Epidermal melanocyte (primary cell): ENCODE measurements around the gene TMEM132E.

Experiments used
- DNase-seq: peaks from one replicate; pipeline ENCODE4 v3.0.0; 2011; ENCODE audit warnings: low spot score; ENCODE audit not compliant: insufficient read length

Gene TMEM132E

DNA sequence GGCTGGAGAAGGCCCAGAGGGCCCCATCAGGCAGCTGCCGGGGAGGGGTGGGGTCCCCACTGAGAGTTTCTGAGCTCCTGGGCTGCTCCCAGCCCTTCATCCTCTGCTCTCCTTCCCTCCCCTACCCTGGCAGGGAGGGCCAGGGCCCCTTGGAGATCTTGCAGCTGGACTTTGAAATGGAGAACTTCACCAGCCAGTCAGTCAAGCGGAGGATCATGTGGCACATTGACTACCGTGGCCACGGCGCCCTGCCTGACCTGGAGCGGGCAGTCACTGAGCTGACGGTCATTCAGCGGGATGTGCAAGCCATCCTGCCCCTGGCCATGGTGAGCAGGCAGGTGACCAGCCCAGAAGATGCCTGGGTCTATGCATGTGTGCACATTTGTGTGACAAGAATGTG is 49.5 kb downstream of the TMEM132E start:
- DNase-seq = no peak

DNA sequence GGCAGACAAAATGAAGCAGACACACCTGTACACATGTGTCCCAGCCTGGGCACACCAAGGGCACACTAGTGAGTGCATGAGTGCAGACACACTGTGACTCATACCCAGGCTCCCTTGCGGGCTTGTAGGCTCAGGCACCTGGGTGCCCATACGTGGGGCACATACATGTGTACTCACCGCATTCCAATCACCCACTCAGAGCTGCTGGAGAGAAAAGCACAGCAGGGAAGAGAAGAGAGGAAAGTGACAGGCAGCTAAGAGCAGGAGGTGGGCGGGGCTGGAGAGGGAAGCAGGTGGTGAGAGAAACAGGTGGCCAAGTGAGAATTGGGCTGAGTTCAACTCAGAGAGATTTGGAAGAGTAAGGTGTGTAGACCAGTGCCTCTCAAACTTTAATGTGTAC is 54.0 kb downstream of the TMEM132E start:
- no peak for DNase-seq

DNA sequence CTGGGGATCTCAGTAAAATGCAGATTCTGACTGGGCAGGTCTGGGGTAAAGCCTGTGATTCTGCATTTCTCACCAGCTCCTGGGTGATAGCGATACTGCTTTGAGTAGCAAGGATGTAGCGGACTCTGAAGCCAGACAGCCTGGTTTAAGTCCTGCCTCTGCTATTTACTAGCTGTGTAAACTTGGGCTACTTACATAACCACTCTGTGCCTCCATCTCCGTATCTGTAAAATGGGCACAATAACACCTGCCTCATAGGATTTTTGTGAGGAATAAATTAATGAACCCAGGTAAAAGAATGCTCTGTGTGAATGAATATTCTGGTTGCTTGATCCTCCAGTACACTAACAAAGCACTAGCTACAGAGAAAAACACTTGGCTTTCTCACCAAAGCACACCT is 54.4 kb downstream of the TMEM132E start:
- no peak for DNase-seq

DNA sequence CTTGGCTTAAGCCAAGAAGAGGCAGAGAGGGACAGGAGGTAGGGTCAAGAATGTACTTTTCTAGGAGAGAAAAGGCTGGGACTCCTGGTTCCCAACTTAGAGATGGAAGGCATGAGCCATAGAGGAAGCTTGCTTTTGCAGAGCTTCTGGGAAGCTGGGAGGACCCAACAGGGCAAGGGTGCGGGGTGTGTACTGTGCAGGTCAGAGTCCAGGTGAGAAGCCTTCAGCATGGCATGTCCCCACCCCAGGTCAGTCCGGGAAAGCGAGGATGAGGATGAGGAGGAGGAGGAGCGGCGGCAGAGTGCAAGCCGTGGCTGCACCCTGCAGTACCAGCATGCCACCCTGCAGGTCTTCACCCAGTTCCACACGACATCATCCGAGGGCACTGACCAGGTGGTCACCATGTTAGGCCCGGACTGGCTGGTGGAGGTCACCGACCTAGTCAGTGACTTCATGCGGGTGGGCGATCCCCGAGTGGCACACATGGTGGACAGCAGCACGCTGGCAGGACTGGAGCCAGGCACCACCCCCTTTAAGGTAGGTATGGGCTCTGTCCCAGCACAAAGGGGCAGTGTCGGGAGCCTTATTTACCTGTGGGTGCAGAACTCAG is 55.3 kb downstream of the TMEM132E start:
- no peak for DNase-seq

DNA sequence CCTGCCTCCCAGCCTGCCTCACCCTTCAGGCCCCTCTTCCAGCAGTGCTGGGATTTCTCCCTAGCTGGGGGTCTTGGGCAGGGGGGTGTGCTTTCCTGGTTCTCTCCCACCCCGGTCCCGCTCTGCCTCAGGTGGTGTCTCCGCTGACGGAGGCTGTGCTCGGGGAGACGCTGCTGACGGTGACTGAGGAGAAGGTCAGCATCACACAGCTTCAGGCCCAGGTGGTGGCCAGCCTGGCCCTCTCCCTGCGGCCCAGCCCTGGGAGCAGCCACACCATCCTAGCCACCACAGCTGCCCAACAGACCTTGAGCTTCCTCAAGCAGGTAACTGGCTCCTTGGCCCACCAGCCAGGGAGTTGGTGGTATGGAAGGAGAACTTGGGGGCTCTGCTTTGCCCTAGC is 56.5 kb downstream of the TMEM132E start:
- DNase-seq = no peak

DNA sequence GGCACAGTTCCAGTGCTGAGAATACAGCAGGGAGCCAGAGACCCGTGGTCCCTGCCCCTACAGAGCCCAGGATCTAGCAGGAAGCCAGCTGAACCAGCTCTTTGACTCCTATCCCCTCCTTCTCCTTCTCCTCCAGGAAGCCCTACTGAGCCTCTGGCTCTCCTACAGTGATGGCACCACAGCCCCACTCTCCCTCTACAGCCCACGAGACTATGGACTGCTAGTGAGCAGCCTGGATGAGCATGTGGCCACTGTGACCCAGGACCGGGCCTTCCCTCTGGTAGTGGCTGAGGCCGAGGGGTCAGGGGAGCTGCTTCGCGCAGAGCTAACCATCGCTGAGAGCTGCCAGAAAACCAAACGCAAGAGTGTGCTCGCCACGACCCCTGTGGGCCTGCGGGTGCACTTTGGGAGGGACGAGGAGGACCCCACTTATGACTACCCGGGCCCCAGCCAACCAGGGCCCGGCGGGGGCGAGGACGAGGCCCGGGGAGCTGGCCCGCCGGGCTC is 57.7 kb downstream of the TMEM132E start:
- no peak for DNase-seq

DNA sequence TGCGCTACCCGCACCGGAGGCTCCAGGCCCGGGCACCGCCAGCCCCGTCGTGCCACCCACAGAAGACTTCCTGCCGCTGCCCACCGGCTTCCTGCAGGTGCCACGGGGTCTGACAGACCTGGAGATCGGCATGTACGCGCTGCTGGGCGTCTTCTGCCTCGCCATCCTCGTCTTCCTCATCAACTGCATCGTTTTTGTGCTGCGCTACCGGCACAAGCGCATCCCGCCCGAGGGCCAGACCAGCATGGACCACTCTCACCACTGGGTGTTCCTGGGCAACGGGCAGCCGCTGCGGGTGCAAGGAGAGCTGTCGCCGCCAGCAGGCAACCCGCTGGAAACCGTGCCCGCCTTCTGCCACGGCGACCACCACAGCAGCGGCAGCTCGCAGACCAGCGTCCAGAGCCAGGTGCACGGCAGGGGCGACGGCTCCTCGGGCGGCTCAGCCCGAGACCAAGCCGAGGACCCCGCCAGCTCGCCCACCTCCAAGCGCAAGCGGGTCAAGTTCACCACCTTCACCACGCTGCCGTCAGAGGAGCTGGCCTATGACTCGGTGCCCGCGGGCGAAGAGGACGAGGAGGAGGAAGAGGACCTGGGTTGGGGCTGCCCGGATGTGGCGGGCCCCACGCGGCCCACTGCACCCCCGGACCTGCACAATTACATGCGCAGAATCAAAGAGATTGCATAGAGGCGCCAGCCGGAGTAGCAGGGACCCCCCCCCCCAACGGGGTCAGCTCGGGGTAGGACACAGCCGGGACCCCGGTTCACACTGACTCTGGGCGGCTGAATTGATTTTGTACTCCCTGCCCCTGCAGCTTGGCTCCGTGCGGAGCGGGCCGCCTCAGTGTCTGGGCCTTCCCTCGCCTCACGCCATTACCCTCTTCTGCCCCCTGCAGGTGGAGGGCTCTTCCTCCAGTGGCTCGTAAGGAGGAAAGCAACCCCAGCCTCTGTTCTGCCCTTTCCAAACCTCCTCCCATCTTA is 58.5 kb downstream of the TMEM132E start:
- peak; percentile 64 for DNase-seq

DNA sequence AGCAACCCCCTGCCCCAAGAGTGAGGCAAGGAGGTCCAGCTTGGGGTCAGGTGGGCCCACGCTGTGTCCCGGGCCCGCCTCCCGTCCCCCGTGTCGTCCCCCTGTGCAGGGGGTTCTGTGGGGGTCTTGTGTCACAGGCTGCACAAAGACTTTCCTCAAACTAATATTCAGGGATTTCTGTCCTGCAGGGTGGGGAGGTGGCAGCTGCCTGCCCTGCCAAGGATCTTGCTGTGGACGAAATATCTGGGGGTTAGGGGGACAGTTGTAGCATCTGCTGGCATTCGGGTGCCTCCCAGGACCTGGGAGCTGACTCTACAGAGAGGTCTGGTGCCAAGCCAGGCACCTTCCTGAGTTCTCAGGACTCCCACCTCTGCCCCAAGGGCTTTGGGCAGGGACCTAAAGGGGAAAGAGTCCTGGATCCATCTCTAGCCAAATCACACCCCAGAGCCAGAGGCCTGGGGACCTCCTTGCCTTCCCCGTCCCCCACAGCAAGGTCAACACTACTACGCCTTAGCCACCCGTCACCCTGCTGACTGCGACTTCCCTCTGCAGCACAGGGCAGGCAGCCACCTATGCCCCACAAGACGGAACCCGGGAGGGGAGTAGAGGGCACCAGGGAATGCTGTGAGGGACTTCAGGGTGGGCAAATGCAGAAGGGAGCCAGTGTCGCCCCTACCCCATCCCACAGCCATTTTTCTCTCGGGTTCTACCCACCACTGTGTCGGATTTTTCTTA is 59.3 kb downstream of the TMEM132E start:
- DNase-seq = no peak

DNA sequence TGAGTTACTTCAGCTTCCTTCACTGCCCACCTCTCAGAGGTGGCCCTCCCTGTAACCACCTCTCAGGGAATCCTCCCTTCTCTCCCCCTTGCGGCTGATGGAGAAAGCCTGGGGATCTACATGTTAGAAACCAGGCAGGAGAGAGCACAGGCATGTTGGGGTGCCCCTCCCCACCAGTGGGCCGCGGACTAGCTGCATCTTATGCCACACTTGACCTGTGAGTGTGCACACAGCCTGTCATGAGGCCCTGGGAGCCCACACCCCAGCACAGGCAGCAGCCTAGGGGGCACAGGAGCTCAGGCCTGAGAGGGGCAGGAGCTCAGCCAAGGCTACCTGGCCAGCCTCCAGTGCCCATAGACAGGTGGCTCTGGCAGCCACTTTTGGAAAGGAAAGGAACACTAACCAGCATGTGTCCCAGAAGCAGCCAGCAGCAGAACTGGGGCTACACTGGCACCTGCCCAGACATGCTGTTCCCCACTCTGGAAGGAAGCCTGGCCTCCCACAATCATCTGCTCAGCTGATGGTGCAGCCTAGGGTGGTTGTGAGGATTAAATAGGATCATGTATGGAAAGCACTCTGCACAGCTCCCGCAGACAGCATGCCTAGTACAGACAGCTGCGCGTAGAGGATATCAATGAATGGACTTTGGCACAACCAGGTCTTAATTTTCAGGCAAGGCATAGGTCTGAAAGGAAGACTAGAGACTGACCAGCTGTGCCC is 60.5 kb downstream of the TMEM132E start:
- DNase-seq = no peak

DNA sequence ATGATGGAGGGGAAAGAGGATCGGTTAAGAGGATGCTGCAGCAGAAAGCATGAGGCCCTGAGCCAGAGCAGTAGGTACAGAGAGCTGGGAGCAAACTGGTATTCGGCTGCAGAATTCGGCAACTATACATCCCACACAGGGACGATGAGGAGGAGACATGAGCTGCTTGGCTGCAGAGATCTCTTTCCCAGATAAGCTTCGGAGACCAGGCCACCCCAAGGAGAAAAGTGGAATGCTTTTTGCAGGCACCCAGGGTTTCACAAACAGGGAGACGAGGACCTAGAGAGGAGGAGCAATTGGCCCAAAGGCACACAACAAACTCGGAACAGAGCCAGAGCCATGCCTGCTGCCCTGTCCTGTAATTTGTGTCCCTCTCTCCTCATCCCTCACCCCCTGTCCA is 62.0 kb downstream of the TMEM132E start:
- DNase-seq = no peak

DNA sequence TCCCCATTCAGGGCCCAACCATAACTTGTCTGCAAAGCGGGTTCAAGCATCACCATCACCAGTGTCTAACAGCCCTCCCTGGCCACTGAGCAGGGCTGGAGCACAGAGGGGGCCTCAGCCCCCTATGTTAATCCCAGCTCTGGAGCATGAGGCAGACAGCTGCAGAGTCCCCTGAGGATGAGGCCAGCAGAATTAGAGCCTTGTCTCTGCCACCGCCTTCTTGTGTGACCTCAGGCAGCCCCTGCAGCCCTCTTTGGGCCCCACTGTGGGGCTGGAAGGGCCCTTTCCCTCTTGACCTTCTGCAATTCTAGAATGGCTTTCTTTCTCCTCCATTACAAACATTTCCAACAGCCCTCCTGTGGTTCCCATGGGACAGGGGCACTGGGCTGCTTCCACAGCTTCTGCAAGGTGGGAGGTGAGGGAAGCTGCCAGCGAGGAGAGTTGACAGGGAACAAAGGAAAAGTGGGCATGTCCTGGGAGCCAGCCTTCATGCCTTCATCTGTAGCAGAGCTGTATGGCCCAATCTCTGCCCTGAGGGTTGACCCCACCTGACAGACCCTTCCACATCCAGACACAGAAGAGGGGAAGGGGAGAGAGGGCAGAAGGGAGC is 65.7 kb downstream of the TMEM132E start:
- no peak for DNase-seq

DNA sequence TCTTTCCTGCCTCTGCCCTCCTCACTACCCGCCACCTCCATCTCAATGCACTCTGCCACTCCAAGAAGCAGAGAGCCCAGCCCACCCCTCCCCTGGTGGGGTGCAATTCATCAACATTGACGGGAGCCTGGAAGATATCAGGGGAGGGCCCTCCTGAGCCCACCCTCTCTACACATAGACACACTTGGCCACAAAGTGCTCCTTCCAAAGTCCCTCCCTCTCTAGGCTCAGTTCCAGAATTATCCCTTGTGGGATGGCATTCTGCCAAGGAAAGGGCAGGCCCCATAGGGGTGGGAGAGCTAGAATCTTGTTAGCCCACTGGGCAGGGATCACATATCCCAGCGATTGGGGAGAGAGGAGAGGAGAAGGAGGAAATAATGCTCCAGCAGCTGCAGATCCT is 66.2 kb downstream of the TMEM132E start:
- no peak for DNase-seq

DNA sequence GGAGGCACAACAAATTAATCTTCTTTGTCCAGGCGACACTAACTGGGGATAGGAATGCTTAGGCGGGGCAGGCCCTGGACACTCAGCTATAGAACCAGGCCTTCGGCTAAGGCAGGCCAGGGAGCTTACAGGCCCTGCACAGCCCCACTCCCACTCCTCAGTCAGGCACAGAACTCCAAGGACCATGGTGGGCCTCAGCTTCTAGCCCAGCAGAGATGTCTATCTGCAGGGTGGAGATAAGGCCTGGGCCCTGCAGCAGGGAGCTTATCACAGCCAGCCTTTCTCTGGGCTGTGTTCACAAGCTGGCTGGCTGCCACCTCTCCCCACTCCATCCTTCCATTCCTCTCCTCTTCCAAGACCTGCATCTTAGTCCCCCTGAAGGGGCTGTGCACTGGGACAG is 68.1 kb downstream of the TMEM132E start:
- DNase-seq = no peak

DNA sequence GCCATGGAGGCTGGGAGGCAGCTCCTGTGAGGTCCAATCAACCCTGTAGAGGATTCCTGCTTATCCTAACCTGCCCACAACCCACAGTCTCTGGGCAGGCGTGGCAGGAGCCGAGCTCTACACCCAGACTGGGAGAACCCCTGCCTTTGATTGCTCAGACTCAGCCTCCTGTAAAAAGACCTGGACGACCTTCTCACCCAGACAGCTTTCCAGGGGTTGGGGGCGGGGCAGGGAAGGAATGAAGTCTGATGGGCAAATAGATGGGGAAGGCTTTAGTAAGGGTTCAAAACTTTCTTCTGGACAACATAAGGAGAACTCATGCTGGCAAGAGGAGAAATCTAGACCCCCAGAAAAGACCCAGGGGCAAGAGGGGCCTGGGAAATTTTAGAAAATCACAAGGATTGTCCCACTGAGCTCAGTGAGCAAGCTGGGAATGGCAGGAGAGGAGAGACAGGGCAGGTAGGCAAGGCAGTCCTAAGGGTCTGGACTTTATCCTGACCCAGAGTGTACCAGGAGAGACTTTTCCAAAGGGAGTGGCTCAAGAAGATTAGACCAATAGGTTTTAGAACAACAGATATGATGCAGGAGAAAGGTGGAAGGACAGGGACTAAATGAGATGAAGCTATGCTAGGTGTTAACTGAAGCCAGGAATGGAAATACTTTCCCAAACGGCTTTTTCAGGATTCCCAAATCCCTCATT is 70.8 kb downstream of the TMEM132E start:
- no peak for DNase-seq

DNA sequence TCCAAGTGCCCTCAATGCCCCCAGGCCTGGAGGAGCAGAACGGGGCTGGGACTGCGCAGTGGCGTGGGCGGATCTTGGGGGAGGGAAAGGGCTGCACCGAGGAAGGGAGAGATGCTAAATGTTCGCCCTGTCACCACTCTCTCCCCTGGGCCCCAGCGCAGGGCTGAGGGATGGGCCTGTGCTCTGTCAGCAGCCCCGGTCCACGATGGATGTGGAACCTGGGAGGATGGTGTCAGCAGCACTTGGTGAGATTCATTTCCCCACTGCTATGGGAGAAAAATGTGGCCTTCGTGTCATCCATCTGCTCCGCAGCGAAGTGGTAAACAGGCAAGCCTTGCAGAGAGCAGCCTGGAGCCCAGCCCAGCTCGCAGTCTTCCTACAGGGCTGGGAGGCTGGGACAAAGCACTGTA is 72.0 kb downstream of the TMEM132E start:
- DNase-seq = no peak

DNA sequence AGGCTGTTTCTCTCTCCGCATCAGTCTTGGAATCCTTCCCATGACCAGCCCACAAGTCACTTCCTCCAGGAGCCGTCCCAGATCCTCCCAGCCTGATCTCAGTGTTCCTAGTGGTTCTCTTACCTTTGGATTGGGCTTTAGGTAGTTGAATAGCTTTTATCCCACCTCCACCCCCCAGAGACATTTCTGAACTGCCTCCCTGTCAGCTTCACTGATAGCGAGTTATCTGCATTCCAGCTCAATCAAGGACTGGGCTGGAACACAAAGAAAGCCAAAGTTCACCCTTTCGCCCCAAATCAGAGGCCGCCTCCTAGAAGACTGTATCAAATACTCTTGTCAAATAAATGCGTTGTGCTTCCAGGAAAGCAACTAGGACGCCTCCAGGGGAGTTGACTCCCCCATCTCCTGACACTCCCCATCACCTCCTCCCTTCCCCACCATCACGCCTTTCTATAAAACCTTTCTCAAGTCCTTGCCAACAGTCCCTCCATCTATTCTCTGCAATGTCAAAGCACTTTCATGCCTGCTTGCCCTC is 72.7 kb downstream of the TMEM132E start:
- no peak for DNase-seq

DNA sequence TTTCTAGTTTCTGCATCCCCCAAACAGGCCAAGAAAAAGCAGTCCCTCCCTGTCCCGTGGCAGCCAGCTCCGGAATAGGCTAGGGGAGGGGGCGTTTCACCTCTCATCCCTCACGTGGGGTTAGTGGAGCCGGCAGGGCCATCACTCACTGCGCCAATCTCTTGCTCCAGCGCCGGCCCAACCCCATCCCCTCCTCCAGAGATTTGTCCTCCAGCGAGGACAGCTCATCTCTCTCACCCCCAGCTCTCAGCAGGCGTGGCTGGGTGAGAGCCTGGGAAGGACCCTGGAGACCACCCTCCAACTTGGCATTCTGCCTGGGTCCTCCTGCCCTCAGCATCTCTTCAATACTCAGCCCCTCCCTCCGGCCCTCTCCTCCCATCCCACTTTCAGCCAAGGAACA is 74.1 kb downstream of the TMEM132E start:
- no peak for DNase-seq

DNA sequence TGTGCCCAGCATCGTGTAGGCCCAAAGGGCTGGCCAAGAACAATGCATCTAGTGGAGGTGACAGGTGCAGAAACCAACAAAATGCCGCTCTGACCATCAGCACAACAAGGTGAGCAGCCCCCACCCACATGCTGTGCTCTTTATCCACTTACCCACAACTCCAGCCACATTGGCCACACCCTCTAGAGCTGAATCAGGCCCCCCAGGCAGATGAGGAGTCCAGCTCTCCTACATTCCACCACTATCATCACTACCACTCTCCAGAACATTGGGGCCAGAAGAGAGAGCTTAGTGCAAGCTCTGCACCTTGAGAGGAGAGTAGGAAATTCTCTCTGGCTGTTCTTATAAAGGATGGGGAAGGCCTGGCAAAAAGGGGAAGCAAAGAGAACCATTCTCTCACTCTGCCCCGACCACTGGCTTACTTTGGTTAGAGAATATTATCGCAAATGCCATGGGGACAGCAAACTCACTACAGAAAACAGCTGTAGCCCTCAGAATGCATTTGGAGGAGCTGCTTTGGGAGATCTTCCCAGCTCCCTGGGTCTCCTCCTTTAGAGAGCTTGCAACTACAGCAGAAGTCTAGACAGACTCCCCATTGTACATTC is 75.0 kb downstream of the TMEM132E start:
- no peak for DNase-seq

DNA sequence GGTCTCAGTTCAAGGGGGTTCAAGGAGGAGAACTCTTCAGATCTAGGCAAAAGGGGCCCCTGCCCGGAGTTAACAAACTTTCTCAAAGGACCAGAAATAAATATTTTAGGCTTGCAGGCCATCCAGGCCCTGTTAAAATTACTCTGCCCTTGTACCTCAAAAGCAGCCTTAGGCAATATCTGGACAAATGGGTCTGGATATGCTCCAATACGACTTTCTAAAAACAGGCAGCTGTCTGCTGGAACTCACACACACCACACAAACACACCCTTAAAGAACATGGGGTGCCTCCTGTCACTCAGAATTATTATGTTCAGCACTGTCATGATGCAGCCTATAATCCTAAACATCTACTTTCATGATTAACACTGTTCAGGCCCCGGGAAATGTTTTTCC is 75.5 kb downstream of the TMEM132E start:
- no peak for DNase-seq

DNA sequence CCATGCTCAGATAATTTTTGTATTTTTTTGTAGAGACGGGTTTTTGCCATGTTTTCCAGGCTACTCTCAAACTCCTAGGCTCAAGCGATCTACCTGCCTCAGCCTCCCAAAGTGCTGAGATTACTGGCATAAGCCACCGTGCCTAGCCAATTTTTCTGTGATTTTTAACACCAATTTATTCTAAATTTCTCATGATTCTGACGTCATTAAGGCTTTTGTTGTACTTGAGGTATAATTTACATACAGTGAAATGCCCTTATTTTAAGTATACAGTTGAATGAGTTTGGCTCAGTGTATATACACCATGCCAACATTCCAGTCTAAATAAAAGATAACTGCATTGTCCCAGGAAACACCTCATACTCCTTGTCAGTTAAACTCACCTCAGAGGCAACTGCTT is 77.4 kb downstream of the TMEM132E start:
- DNase-seq = no peak
